ENCODE data around the gene EXO1. TPM values are rescaled to one million over a fixed set of nuclear protein-coding genes. Genes with fewer than 3 reads are reported as not detected.
"Not testable (repeated sequence)": the region's sequence is repeated elsewhere in the genome, so short reads cannot be mapped to it uniquely, and the experiment has no call there.

The EXO1 gene
- total and polyA plus RNA-seq, 2 donors (not counting 1 experiment from before 2014, with no cell fraction given) = 0.73 to 1.2 TPM

DNA sequence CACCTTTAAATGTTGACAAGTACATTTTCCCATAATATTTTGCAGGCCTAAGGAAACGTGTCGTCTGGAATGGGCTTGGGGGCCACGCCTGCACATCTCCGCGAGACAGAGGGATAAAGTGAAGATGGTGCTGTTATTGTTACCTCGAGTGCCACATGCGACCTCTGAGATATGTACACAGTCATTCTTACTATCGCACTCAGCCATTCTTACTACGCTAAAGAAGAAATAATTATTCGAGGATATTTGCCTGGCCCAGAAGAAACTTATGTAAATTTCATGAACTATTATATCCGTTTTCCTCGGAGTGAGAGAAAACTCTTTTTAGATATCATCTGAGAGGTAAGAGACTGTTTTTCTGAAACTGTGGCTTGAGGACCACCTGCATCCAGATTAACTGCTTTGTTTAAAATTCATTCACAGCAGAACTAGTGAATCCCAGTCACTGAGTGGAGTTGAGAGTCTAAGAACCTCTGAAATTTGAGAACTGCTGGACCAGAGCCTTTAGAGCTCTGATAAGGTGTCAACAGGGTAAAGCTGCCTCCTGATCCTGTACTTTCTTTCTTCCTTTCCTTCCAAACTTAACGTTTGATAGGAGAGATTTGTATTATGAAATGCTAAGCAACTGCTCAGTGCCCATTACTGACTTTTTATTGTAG, 811 bp downstream of the EXO1 start:
- WGBS (ENCODE audit: insufficient coverage) = no CpG with 5 or more reads among the region's 13 CpGs
- no peaks in the 10 kb centered on the region for H3K36me3 ChIP-seq (replicated peaks in 1 of 2; ENCODE audit: control extremely low read depth in 1 of 2, control insufficient read depth in 1 of 2, extremely low read depth in 1 of 2, insufficient read depth in 2 of 2, low read length in 1 of 2)
- peak overlapping the region; percentile 99 for H2AFZ ChIP-seq (ENCODE audit: insufficient read depth, low read depth, low read length, poor library complexity, severe bottlenecking)
- H3K4me1 ChIP-seq (ENCODE audit: control insufficient read depth in 2 of 2, insufficient read depth in 2 of 2, low read length in 2 of 2) = peaks cover 9 to 12% of the 10 kb centered on the region in 2 donors
- intact Hi-C loops (cut with micrococcal nuclease) = loop anchor here (10.0 kb wide), 1 partner anchor 1406 kb away; the partner anchor contains the start of genes CEP170 and SDCCAG8
- no peak for TF ChIP-seq EZH2 (IDR thresholded peaks at IDR 0.05; ENCODE audit: borderline replicate concordance, insufficient read depth, low read depth, low read length, poor library complexity, severe bottlenecking)
- TF ChIP-seq, protein P1, sequence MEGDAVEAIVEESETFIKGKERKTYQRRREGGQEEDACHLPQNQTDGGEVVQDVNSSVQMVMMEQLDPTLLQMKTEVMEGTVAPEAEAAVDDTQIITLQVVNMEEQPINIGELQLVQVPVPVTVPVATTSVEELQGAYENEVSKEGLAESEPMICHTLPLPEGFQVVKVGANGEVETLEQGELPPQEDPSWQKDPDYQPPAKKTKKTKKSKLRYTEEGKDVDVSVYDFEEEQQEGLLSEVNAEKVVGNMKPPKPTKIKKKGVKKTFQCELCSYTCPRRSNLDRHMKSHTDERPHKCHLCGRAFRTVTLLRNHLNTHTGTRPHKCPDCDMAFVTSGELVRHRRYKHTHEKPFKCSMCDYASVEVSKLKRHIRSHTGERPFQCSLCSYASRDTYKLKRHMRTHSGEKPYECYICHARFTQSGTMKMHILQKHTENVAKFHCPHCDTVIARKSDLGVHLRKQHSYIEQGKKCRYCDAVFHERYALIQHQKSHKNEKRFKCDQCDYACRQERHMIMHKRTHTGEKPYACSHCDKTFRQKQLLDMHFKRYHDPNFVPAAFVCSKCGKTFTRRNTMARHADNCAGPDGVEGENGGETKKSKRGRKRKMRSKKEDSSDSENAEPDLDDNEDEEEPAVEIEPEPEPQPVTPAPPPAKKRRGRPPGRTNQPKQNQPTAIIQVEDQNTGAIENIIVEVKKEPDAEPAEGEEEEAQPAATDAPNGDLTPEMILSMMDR (IDR thresholded peaks at IDR 0.05) = no peak
- peaks cover 17% of the 10 kb centered on the region for H3K4me1 Mint-ChIP-seq
- H3K4me2 ChIP-seq (replicated peaks; ENCODE audit: low read depth, low read length, poor library complexity, severe bottlenecking) = peak overlapping the region; percentile 85
- peak overlapping the region in 3 of 5 experiments; percentile 73 to 98 (median 91) for H3K4me3 ChIP-seq (ENCODE audit: control extremely low read depth in 1 of 5, extremely low read depth in 1 of 5, insufficient read depth in 1 of 5, low read depth in 2 of 5, low read length in 4 of 5)
- H3K27me3 Mint-ChIP-seq = no peaks in the 10 kb centered on the region
- H3K27ac ChIP-seq (ENCODE audit: low read length in 2 of 2) = no peak overlapping the region
- ChIA-PET POLR2A (no interaction called here), CTCF (no interaction called here)
- H3K9me3 ChIP-seq (ENCODE audit: control extremely low read depth in 1 of 3, control insufficient read depth in 2 of 3, insufficient read depth in 1 of 3, low read length in 2 of 3) = no peaks in the 10 kb centered on the region
- DNase-seq (no peak), ATAC-seq (ENCODE audit: low read depth) (no peak)
- no peaks in the 10 kb centered on the region for H3K79me2 ChIP-seq (ENCODE audit: control insufficient read depth, insufficient read depth, low read length)
- peak overlapping the region; percentile 99 for H3K4me3 Mint-ChIP-seq
- no peaks in the 10 kb centered on the region for H3K9me3 Mint-ChIP-seq (ENCODE audit: insufficient read depth)
- H3K9ac ChIP-seq (ENCODE audit: low read length) = peak overlapping the region; percentile 90
- peak overlapping the region; percentile 72 for H3K27ac Mint-ChIP-seq
- no peaks in the 10 kb centered on the region for H4K20me1 ChIP-seq (ENCODE audit: control insufficient read depth, insufficient read depth, low read length, poor library complexity, severe bottlenecking)
- H3K27me3 ChIP-seq (replicated peaks in 1 of 4; ENCODE audit: control extremely low read depth in 1 of 4, control insufficient read depth in 3 of 4, insufficient read depth in 4 of 4, low read length in 3 of 4) = no peaks in the 10 kb centered on the region

DNA sequence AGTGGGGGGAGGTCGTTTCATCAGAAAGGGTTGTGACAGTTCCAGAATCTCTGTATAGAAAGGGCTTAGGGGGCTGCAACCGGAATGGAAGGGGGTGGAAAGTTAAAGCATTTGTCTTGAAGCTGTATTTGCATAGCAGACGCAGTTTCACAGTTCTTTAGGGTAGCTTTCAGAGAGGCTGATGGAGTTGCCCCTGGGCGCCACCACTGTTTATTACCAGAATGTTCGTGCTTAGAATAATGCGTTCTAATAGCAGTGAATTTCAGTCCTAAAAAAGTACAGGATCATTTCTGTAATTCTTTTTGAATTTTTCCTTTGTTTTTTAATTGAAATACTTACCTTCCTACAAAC, 1.3 kb downstream of the EXO1 start:
- no peak overlapping the region for H3K9ac ChIP-seq (ENCODE audit: low read length)
- POLR2A ChIA-PET = no interaction called here
- H2AFZ ChIP-seq (ENCODE audit: insufficient read depth, low read depth, low read length, poor library complexity, severe bottlenecking) = no peak overlapping the region
- ATAC-seq (ENCODE audit: low read depth) = no peak
- TF ChIP-seq, protein P1 (IDR thresholded peaks at IDR 0.05) = no peak
- TF ChIP-seq EZH2 (IDR thresholded peaks at IDR 0.05; ENCODE audit: borderline replicate concordance, insufficient read depth, low read depth, low read length, poor library complexity, severe bottlenecking) = no peak
- DNase-seq = no peak
- H3K36me3 ChIP-seq (replicated peaks in 1 of 2; ENCODE audit: control extremely low read depth in 1 of 2, control insufficient read depth in 1 of 2, extremely low read depth in 1 of 2, insufficient read depth in 2 of 2, low read length in 1 of 2) = no peaks in the 10 kb centered on the region
- WGBS (ENCODE audit: insufficient coverage) = 43% methylated on average over 3 of the region's 6 CpGs
- no peak overlapping the region for H3K4me3 ChIP-seq (ENCODE audit: control extremely low read depth in 1 of 5, extremely low read depth in 1 of 5, insufficient read depth in 1 of 5, low read depth in 2 of 5, low read length in 4 of 5)
- H3K9me3 ChIP-seq (ENCODE audit: control extremely low read depth in 1 of 3, control insufficient read depth in 2 of 3, insufficient read depth in 1 of 3, low read length in 2 of 3) = no peaks in the 10 kb centered on the region
- no peak overlapping the region for H3K27ac ChIP-seq (ENCODE audit: low read length in 2 of 2)
- intact Hi-C loops (cut with micrococcal nuclease) = loop anchor here (10.0 kb wide), 1 partner anchor 1405 kb away; the partner anchor contains the start of genes CEP170 and SDCCAG8
- Mint-ChIP-seq H3K4me1 (peaks cover 17% of the 10 kb centered on the region), H3K9me3 (ENCODE audit: insufficient read depth) (no peaks in the 10 kb centered on the region), H3K27me3 (no peaks in the 10 kb centered on the region), H3K4me3 (peak overlapping the region; percentile 99), H3K27ac (no peak overlapping the region)
- peaks cover 9 to 12% of the 10 kb centered on the region in 2 donors for H3K4me1 ChIP-seq (ENCODE audit: control insufficient read depth in 2 of 2, insufficient read depth in 2 of 2, low read length in 2 of 2)
- H3K79me2 ChIP-seq (ENCODE audit: control insufficient read depth, insufficient read depth, low read length) = no peaks in the 10 kb centered on the region
- no peaks in the 10 kb centered on the region for H4K20me1 ChIP-seq (ENCODE audit: control insufficient read depth, insufficient read depth, low read length, poor library complexity, severe bottlenecking)
- CTCF ChIA-PET = no interaction called here
- no peak overlapping the region for H3K4me2 ChIP-seq (replicated peaks; ENCODE audit: low read depth, low read length, poor library complexity, severe bottlenecking)
- no peaks in the 10 kb centered on the region for H3K27me3 ChIP-seq (replicated peaks in 1 of 4; ENCODE audit: control extremely low read depth in 1 of 4, control insufficient read depth in 3 of 4, insufficient read depth in 4 of 4, low read length in 3 of 4)

DNA sequence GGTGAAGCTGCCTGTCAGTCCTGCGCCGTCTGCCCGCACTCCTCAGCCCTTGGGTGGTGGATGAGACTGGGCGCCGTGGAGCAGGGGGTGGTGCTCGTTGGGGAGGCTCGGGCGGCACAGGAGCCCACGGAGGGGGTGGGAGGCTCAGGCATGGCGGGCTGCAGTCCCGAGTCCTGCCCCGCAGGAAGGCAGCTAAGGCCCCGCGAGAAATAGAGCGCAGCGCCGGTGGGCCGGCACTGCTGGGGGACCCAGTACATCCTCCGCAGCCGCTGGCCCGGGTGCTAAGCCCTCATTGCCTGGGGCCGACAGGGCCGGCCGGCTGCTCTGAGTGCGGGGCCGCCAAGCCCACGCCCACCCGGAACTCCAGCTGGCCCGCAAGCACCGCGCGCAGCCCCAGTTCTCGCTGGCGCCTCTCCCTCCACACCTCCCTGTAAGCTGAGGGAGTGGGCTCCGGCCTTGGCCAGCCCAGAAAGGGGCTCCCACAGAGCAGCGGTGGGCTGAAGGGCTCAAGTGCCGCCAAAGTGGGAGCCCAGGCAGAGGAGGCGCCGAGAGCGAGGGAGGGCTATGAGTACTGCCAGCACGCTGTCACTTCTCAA, 7.6 kb downstream of the EXO1 start:
- intact Hi-C loops (cut with micrococcal nuclease); H3K27ac Mint-ChIP-seq; H3K4me1 ChIP-seq (ENCODE audit: control insufficient read depth in 2 of 2, insufficient read depth in 2 of 2, low read length in 2 of 2); H3K4me2 ChIP-seq (replicated peaks; ENCODE audit: low read depth, low read length, poor library complexity, severe bottlenecking); H3K4me3 Mint-ChIP-seq; DNase-seq; H3K4me3 ChIP-seq (ENCODE audit: control extremely low read depth in 1 of 5, extremely low read depth in 1 of 5, insufficient read depth in 1 of 5, low read depth in 2 of 5, low read length in 4 of 5); POLR2A ChIA-PET; H2AFZ ChIP-seq (ENCODE audit: insufficient read depth, low read depth, low read length, poor library complexity, severe bottlenecking); H3K27ac ChIP-seq (ENCODE audit: low read length in 2 of 2); H3K36me3 ChIP-seq (replicated peaks in 1 of 2; ENCODE audit: control extremely low read depth in 1 of 2, control insufficient read depth in 1 of 2, extremely low read depth in 1 of 2, insufficient read depth in 2 of 2, low read length in 1 of 2); H3K9ac ChIP-seq (ENCODE audit: low read length); H3K27me3 ChIP-seq (replicated peaks in 1 of 4; ENCODE audit: control extremely low read depth in 1 of 4, control insufficient read depth in 3 of 4, insufficient read depth in 4 of 4, low read length in 3 of 4); ATAC-seq (ENCODE audit: low read depth); H3K79me2 ChIP-seq (ENCODE audit: control insufficient read depth, insufficient read depth, low read length); H4K20me1 ChIP-seq (ENCODE audit: control insufficient read depth, insufficient read depth, low read length, poor library complexity, severe bottlenecking); H3K9me3 ChIP-seq (ENCODE audit: control extremely low read depth in 1 of 3, control insufficient read depth in 2 of 3, insufficient read depth in 1 of 3, low read length in 2 of 3); H3K9me3 Mint-ChIP-seq (ENCODE audit: insufficient read depth); H3K4me1 Mint-ChIP-seq; H3K27me3 Mint-ChIP-seq: not testable (repeated sequence)
- CTCF ChIA-PET = interaction anchor here (0.6 kb wide), 1 partner anchor 244 kb away, joined by 3 read pairs; no protein-coding TSS in a partner anchor
- WGBS (ENCODE audit: insufficient coverage) = over 99% methylated on average over 21 of the region's 41 CpGs

Data from B cell (primary cell).